SK-N-SH (cell line): Measurements from ENCODE around the gene CBFA2T3. TPM values are rescaled to one million over a fixed set of nuclear protein-coding genes. Genes with fewer than 3 reads are reported as not detected.

ENCODE experiments used
- CTCF ChIA-PET: fragments of 300-600, 350-600 bp; formaldehyde crosslinking; extraction: SDS; loops from one replicate; lab custom pipeline; 2021; lab: Yijun Ruan, JAX
- POLR2A ChIA-PET: fragments of 350-600 bp; sonication (Branson Sonifier 250); formaldehyde crosslinking; extraction: SDS; loops from one replicate; lab custom pipeline; 2020; ENCODE audit warnings: antibody characterized with exemption, inconsistent platforms; lab: Yijun Ruan, JAX
- DNase-seq: peaks from one replicate; pipeline ENCODE4 v3.0.0; 2012
- H2AFZ ChIP-seq: fragments of 200-600 bp; sonication (generic); 2 replicates; pipeline ENCODE4 v1.8.1; 2016; ENCODE audit warnings: antibody characterized with exemption, mild to moderate bottlenecking, low read depth
- H3F3A ChIP-seq: fragments of 200-600 bp; sonication (generic); replicated peaks from 2 replicates; pipeline ENCODE3; 2016; ENCODE audit warnings: antibody characterized with exemption, mild to moderate bottlenecking; ENCODE audit not compliant: insufficient read depth
- H3K27ac ChIP-seq, 2 experiments: fragments of 200-500 bp in 1 of 2; fragments of 200-600 bp in 1 of 2; sonication (Bioruptor generic) in 1 of 2; sonication (generic), shearing (Covaris generic) in 1 of 2; 2 replicates each; pipeline versions ENCODE4 v1.5.1 to v1.6.1; 2014 to 2016; ENCODE audit warnings: low read depth in 2 of 2, inconsistent platforms in 1 of 2, low read length in 1 of 2, mild to moderate bottlenecking in 1 of 2, mixed read lengths in 1 of 2
- H3K27me3 ChIP-seq: fragments of 200-600 bp; sonication (generic), shearing (Covaris generic); 2 replicates; pipeline ENCODE4 v1.6.1; 2016; ENCODE audit warnings: mixed run types; ENCODE audit not compliant: insufficient read depth
- H3K36me3 ChIP-seq, 2 experiments: fragments of 200-500 bp in 1 of 2; fragments of 200-600 bp in 1 of 2; sonication (Bioruptor generic) in 1 of 2; sonication (generic) in 1 of 2; replicated peaks in 1 of 2; 2 replicates each; pipeline versions ENCODE3 to v1.5.1; 2014 to 2016; ENCODE audit warnings: low read length in 1 of 2, mild to moderate bottlenecking in 1 of 2; ENCODE audit not compliant: insufficient read depth in 2 of 2, control insufficient read depth in 1 of 2
- H3K4me1 ChIP-seq, 2 experiments: fragments of 200-500 bp in 1 of 2; fragments of 200-600 bp in 1 of 2; sonication (Bioruptor generic) in 1 of 2; sonication (generic), shearing (Covaris generic) in 1 of 2; 2 replicates each; pipeline versions ENCODE4 v1.5.1 to v1.6.1; 2014 to 2016; ENCODE audit warnings: low read depth in 1 of 2, low read length in 1 of 2, mixed run types in 1 of 2; ENCODE audit not compliant: insufficient read depth in 2 of 2, control insufficient read depth in 1 of 2
- H3K4me2 ChIP-seq: fragments of 200-600 bp; sonication (generic), shearing (Covaris generic); 2 replicates; pipeline ENCODE4 v1.6.1; 2017; ENCODE audit warnings: mixed run types
- H3K4me3 ChIP-seq, 2 experiments: fragments of 200-500 bp in 1 of 2; fragments of 200-600 bp in 1 of 2; sonication (Bioruptor generic) in 1 of 2; sonication (generic), shearing (Covaris generic) in 1 of 2; 2 replicates each; pipeline versions ENCODE4 v1.5.1 to v1.8.1; 2014 to 2016; ENCODE audit warnings: low read depth in 2 of 2, inconsistent platforms in 1 of 2, low read length in 1 of 2, mild to moderate bottlenecking in 1 of 2, mixed read lengths in 1 of 2, moderate library complexity in 1 of 2
- H3K79me2 ChIP-seq: fragments of 200-600 bp; sonication (generic); 2 replicates; pipeline ENCODE4 v1.8.1; 2017; ENCODE audit warnings: mild to moderate bottlenecking; ENCODE audit not compliant: insufficient read depth
- H3K9ac ChIP-seq: fragments of 200-600 bp; sonication (generic); 2 replicates; pipeline ENCODE4 v1.6.1; 2017; ENCODE audit warnings: mixed run types
- H3K9me2 ChIP-seq: fragments of 200-600 bp; sonication (generic); 2 replicates; pipeline ENCODE4 v1.6.1; 2017; ENCODE audit warnings: mixed run types
- H3K9me3 ChIP-seq: fragments of 200-600 bp; sonication (generic); 2 replicates; pipeline ENCODE4 v1.6.1; 2017; ENCODE audit warnings: mixed run types, mild to moderate bottlenecking, moderate library complexity
- H4K20me1 ChIP-seq: fragments of 200-600 bp; sonication (generic); 2 replicates; pipeline ENCODE4 v1.6.1; 2017; ENCODE audit warnings: mild to moderate bottlenecking, mixed run types; ENCODE audit not compliant: insufficient read depth
- CTCF ChIP-seq: fragments of 200-600 bp; sonication (generic); IDR thresholded peaks from 2 replicates; pipeline ENCODE4 v1.6.1; 2017; ENCODE audit warnings: antibody characterized with exemption, mild to moderate bottlenecking, moderate library complexity
- FOSL2 ChIP-seq: IDR thresholded peaks from 2 replicates; pipeline ENCODE4 v1.4.0; 2012; ENCODE audit warnings: low read depth, mild to moderate bottlenecking, moderate library complexity, borderline replicate concordance
- GABPA ChIP-seq: IDR thresholded peaks from 2 replicates; pipeline ENCODE4 v1.4.0; 2012; ENCODE audit warnings: low read depth, mild to moderate bottlenecking
- JUND ChIP-seq: IDR thresholded peaks from 2 replicates; pipeline ENCODE4 v1.4.0; 2012
- POLR2AphosphoS5 ChIP-seq: IDR thresholded peaks from 2 replicates; pipeline ENCODE4 v1.6.1; 2012; ENCODE audit warnings: low read depth, low read length
- RAD21 ChIP-seq: IDR thresholded peaks from 2 replicates; pipeline ENCODE4 v1.6.1; 2012; ENCODE audit warnings: mild to moderate bottlenecking, low read length
- RCOR1 ChIP-seq: fragments of 150-350 bp; IDR thresholded peaks from 2 replicates; pipeline ENCODE4 v1.6.1; 2017; ENCODE audit warnings: antibody characterized with exemption, low read length
- REST ChIP-seq: IDR thresholded peaks from 2 replicates; pipeline ENCODE4 v1.6.1; 2012; ENCODE audit warnings: mild to moderate bottlenecking, low read depth, low read length, moderate library complexity
- RFX5 ChIP-seq: IDR thresholded peaks from 2 replicates; pipeline ENCODE4 v1.6.1; 2012; ENCODE audit warnings: mild to moderate bottlenecking, improper control_type of control experiment, low read length
- USF1 ChIP-seq: IDR thresholded peaks from 2 replicates; pipeline ENCODE4 v1.4.0; 2012; ENCODE audit warnings: low read depth, borderline replicate concordance
- YY1 ChIP-seq: IDR thresholded peaks from 2 replicates; pipeline ENCODE4 v1.4.0; 2012; ENCODE audit warnings: low read depth, mild to moderate bottlenecking
- ZBTB33 ChIP-seq: IDR thresholded peaks from 2 replicates; pipeline ENCODE4 v1.4.0; 2012; ENCODE audit warnings: low read depth, borderline replicate concordance
- WGBS: methylation state at CpG from one replicate; pipeline ENCODE4 v1.1.6; 2017; ENCODE audit warnings: low lambda C conversion rate; 5-methylcytosine and 5-hydroxymethylcytosine counted together
- polyA plus RNA-seq, 3 experiments: library from polyadenylated mRNA; depleted of rRNA; stranded (reverse); fragments of >200 nt; gene quantifications; 2 replicates each; pipeline ENCODE4 v1.2.3, GENCODE V29; 2012

Gene CBFA2T3
- polyA plus RNA-seq, 1 of the 3 experiments (the other 2 are of a cell fraction) = not detected

- Histone ChIP-seq H3K4me1 (no peaks in the 10 kb centered on the region; a peak in 1 of 4 replicates), H3K9me3 (no peaks in the 10 kb centered on the region), H3K36me3 (no peaks in the 10 kb centered on the region), H2AFZ (no peak overlapping the region), H3F3A (no peaks in the 10 kb centered on the region), H3K27ac (no peak overlapping the region), H3K79me2 (no peaks in the 10 kb centered on the region), H3K27me3 (peaks cover 53% of the 10 kb centered on the region), H3K9me2 (no peaks in the 10 kb centered on the region), H3K4me3 (no peak overlapping the region), H3K4me2 (no peak overlapping the region), H3K9ac (no peak overlapping the region), H4K20me1 (no peaks in the 10 kb centered on the region)
- no peak for DNase-seq
- POLR2A ChIA-PET = no interaction called here
- WGBS = 19% methylated on average over 7 of the region's 26 CpGs
- TF ChIP-seq RFX5 (no peak), CTCF (no peak), JUND (no peak), GABPA (no peak), POLR2AphosphoS5 (no peak), RAD21 (no peak), FOSL2 (no peak), ZBTB33 (no peak), YY1 (no peak), REST (no peak), USF1 (no peak), RCOR1 (no peak)
- CTCF ChIA-PET = interaction anchor here (1.0 to 2.4 kb wide), 2 partner anchors 146 to 285 kb away, joined by 3 to 8 read pairs; no protein-coding TSS in a partner anchor
These were observed 94.5 kb downstream of the CBFA2T3 start for GRCh38 chr16:88882358-88883030.
